Left forelimb (tissue), 1 donor: Measurements from ENCODE around the gene PRKAG2.

Experiments used
- DNase-seq: peaks from one replicate; pipeline ENCODE4 v3.0.0-alpha.2; 2018; ENCODE audit warnings: low spot score

The PRKAG2 gene

DNA sequence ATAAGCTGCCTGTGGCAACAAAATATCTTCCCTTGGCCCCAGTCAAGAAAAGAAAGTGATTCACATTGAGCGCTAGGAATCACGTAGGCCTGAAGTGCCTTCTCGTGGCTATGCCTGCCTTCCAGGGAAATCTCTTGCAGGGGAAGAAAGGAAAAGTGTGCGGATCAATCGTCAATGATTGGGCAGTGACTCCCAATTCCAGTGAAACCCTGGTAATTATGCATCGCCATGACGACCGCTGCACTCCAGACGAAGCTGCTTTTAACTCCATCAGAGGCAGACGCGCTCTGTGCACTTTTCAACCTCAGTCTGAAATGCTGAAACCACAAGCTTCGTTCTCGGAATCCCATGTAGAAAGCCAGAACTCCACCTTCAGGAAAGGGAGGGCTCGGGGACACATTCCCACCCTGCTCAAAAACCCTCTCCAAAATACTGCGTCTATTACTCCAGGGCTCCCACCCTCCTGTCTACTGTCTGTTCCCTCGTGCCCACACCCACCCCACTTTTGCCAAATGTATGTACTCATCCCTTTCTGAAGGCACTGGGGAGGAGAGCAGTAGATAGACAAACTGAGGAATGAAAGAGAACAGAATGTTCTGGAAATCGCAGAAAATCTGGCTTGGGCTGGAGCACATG is 24.2 kb upstream of the PRKAG2 start:
- no peak for DNase-seq

DNA sequence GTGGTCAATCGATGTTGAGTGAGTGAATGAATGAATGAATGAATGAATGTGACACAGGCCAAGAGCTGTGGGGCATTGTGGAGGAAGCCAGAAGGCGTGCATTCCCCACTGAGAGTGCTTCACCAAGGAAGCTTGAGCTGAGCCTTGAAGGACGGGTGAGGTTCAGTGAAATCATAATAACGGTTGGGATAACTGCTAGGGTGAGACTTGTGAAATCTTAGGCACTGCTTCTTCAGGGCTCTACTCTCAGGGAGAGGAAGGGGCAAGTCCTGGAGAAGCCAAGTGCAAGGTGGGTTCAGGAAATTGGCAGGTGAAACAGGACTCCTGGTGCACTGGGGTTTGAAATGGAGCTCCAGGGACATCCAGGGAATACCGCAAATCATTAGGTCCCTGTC is 23.7 kb upstream of the PRKAG2 start:
- DNase-seq: no peak

DNA sequence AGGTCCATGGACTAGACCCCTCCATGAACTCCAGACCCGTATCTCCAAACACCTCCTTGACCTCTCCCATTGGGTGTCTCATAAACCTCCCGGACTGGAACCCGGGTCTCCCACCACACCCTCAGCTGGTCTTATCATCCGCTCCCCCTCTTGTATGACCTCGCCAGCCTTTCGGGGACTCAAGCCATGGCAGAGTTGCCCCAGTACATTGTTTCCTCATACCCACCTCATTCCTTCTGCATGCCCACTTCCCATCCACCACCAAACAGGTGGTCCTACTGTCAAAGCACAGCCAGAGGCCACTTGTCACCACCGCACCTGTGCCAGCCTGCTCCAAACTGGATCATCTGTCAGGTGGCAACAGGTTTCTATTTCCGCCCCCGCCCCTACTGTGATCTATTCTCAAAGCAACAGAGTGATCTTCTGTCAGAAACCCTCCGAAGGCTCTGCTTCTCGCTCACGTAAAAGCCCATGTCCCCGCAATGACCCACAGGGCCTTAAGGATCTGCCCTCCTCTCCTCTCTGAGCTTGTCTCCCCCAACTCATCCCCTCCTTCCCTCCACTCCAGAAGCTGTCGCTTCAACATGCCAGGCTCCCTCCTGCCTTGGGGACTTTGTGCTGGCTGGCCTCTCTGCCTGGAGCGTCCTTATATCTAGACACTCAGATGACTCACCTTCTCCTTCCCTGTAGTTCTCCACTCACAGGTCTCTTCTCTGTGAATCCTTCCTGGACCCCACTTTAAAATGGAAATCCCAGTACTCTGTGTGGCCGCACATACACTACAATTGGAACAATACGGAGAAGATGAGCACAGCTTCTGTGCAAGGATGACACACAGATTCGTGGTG is 22.8 kb upstream of the PRKAG2 start:
- DNase-seq: no peak

DNA sequence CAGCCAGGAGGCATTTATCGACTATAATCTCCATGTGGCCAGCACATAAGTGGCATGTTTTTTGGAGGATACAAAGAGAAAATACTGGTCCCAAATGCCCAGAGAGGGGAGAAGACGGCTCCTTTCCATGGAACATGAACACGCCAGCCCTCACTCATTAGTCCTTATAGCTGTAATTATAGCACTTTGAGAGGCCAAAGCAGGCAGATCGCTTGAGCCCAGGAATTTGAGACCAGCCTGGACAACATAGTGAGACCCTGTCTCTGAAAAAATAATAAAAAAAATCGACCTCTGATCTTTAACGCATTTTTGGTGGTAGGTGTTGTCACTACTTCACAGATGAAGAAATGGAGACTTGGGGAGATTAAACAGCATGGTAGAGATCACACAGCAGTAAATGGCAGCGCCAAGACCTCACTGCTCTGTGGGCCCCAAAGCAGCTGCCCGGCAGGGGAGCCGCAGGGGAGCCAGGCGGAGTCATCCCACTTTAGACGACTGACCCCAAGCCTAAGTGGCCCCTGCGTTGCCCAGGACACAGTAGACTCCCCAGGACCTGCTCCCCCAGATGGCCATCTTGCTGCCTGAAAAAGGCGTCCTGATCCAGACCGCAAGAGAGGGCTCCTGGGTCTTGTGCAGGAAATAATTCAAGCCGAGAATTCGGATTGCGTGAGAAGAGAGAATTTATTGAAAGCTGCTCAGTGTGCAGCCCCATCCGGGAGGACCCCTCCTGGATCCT is 21.2 kb upstream of the PRKAG2 start:
- DNase-seq: no peak

DNA sequence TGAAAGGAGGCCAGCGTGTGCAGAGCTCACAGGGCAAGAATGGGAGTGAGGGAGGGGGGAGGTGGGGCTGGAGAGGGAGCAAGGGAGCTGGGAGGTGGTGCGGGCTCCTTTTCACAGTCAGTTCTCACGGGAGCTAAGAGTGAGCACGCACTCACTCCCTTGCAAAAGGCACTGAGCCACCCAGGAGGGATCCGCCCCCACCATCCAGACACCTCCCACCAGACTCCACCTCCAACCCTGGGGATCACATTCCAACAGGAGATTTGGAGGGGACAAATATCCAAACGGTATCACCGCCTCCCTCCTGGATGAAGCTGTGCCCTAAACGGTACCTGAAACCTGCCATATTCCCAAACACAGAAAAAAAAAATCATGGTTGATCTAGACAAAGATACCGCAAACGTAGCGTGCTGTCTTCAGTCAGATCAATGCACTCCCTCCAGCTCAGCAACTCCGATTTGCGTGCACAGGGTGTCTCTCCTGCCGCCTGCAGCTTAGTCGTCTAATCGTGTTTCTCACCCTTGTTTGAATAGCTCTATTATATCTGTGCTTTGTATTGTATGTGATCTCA is 20.3 kb upstream of the PRKAG2 start:
- no peak for DNase-seq

DNA sequence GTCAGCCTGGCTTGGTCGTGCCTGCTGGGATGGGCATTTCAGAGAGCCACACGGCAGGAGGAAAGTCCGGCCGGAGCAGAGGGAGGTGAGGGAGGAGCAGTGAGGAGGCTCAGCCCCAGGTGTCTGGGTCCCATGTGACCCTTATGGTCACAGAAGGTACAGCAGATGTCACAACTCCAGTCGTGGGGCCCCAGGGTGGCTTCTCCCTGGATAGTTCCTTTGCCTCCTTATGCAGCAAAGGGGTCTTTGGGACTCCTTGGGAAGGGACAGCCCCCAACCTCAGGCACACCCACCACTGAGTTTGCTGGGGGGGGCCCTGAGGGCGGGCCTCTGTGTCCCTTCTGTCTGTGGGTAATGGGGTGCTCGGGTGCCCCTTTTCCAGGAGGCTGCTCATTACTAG is 19.6 kb upstream of the PRKAG2 start:
- DNase-seq: no peak

DNA sequence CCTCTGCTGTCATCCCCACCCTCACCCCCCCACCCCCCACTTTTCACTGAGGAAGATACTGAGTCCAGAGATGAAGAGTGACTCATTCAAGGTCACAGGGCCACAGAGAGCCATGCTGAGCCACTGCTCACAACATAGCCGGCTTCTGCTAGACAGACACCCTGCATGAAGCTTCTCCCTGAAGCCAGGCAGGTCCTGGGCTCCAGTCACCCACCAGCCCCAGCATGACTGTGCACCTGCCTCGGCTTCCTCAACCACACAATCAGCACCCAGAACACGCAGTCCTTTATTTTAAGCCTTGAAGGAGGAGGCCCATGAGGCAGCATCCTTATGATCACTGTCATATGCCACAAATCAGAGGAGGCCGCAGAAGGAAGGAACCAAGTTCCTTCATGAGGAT is 19.2 kb upstream of the PRKAG2 start:
- no peak for DNase-seq

DNA sequence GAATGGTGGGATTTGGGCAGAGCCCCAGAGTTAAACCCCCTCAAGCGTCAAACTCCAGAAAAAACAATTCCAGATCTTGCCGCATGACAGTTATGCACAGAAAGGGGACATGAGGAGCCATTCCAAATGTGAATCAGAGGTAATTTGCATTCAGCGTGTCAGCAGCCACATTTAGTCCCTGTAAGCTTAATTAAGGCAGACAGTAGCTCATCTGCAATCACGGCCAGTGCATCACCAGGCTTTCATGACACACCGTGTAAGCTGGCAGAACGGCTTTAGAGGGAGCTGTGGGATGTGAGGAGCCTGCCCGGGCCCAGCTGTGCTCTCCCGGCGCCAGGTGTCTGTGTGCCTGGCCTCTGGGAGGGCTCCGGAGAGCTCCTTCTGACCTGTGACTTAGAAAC is 18.7 kb upstream of the PRKAG2 start:
- DNase-seq: no peak

DNA sequence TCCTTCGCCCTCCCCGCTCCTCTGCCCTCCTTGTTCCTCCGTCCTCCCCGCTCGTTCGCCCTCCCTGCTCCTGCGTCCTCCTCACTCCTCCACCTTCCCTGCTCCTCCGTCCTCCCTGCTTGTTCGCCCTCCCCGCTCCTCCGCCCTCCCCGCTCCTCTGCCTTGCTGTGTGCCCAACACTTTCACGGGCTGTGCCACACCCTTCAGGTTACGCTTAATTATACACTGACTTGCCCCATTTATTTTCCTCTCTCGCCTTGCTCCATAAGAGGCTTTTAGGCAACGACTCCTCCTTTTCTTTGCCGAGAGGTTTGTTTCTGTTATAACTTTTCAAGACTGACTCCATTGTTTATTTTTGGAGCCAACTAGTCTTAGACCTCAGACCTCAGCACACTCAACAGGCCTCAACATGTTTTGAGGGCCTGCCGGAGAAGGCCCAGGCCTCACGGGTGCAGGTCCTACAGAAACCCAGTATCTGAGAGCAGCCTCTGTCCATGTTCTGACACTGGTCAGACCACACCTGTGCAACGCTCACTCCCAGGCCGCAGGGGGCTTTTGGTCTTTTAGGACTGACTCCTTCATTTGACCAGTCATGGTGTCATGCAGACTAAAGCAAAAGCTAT is 18.2 kb upstream of the PRKAG2 start:
- no peak for DNase-seq

DNA sequence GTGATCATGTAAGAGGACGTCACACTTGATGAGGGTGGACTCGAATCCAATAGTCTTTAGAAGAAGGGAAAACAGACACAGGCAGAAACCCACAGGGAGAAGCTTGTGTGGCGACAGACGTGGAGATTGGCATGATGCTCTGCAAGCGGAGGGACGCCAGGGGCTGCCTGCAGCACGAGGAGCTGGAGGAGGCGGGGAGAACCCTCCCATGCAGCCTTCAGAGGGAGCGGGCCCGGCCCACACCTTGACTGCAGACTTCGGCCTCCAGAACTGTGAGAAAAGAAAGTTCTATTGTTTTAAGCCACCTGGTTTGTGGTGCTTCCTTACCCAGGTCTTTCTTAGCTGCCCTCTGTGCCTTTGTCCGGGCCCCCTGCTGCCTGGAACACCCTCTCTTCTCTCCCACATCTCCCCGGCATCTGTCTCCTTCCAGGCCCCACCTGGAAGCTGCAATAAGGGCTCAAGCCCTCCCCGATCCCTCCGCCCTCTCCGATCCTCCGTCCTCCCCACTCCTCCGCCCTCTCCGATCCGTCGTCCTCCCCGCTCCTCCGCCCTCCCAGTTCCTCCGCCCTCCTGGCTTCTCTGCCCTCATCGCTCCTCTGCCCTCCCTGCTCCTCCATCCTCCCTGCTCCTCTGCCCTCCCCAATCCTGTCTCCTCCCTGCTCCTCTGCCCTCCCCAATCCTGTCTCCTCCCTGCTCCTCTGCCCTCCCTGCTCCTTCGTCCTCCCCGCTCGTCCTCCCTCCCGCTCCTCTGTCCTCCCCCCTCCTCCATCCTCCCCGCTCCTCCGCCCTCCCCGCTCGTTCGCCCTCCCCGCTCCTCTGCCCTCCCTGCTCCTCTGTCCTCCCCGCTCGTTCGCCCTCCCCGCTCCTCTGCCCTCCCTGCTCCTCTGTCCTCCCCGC is 17.4 kb upstream of the PRKAG2 start:
- no peak for DNase-seq

DNA sequence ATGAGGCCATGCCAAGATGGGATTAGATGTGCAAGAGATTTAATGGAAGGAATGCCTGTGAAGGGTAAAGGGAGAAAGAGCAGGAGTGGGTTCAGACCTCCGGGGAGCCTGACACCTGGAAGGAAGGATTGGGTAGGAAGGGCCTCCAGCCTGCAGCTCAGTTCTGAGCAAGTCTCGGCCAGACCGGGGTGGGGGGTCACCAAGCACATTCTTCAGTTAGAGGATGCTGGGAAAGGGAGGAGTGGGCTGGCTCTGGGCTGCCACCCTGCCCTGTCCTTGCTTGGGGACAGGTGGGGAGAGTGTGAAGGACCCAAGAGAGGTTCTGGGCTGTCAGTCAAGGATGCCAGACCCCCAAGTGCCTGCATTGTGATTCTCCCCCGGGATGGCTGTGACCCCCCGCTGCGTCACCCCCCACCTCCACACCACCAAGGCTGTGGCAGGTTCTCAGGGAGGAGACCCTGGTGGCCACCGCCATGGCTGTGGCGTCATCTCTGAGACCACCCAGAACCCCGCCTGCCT is 16.5 kb upstream of the PRKAG2 start:
- DNase-seq: no peak

DNA sequence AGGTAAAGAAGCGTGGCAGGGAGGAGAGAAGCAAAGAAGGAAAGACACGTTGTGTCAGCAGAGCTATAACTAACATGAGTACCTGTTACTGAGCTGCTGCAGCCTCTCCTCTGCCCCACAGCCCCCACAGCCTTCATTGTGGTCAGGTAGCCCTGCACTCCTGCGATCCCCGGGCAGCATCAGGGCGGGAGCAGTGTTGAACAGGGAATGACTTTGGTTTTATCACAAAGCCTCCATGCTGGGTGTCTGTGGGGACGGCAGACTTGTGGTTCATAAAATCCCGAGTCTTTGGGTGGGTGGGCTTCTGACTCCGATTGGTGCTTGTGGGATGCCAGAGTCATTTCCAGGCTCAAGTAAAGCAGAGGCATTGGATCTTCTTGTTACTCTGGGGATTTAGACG is 14.8 kb upstream of the PRKAG2 start:
- no peak for DNase-seq

DNA sequence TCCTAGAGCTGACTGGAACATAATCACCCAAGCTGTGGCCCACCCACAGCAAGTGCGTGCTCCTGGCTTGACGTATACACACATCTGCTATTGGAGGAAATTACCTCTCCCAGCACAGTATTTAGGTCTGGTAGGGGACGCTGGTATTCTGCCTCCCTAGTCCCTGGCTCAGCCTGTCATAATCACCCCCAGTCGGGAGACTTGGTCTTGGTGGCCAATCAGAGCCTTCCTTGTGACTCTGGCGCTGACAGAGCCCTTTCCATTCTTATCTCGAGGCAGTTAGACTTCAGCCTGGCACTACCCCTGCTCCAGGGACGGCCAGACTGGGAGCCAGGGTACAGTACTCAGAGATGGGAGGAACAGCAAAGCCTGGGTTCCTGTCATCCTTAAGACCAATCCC is 14.3 kb upstream of the PRKAG2 start:
- DNase-seq: no peak

DNA sequence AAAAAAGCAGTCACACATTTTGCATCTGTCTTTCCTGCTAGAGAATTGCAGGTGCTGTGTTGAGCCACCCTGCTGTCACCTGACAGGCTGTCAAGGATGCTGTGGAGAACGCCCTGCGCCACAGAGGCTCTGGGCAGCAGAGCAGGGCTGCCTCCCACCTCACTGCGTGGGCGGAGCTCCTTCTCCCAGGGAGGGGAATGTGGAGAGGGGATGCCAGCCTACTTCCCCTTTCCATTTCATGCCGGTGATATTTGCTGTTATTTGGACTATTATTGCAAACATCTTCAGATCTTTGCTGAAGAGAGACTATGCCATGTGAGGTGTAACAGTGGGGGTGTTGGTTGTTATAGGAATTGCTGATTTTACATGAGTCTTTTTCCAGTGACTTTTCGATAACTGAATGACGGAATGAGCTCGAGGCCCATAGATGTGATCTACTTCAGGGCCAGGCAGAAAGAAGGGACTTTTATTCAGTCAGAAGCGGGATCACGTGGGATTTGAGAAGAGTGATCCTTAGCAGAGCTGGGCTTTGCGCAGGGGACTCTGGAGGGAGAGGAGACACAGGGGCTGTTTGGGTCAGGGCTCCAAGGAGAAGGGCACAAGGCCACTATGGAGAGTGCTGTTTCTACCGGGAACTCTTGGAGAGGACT is 13.6 kb upstream of the PRKAG2 start:
- no peak for DNase-seq

DNA sequence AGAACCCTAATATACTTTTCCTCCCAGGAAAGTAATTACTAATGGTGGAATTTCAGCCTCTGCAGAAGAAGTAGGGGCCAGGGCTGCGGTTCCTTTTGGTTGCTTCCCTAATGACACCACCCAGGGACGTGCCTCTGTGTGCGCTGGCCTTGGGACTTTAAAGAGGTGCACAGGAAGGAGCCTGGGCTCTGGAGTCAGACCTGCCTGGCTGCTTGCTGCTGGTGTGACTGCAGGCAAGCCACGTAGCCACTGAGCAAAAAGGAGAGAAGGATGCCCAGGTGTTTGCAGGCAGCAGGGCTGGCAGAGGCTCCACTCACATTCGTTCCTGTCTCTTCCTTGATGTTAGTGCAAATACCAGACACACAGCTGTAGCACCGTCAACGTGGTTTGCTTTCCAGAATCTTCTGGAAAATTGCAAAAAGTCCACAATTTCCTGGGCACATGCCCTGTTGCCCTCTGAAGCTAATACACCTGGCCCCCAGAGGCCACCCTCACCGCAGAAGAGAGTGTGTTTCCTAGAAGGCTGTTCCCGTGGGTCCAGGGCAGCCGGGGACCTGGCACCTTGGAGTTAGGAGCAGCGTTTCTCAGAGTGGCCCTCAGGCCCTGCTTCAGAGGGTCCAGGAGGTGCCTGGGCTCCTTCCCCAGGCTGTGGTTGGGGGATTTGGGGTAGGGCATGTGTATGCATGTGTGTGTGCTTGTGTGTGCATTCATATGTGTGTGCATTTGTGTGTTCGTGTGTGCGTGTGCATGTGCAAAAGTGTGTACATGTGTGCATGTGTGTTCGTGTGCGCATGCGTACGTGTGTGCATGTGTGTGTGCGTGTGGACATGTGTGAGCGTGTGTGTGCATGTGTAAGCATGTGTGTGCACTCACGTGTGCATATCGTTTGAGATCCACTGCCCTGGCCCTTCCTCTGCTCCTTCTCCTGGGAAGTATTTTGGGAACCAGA is 12.8 kb upstream of the PRKAG2 start:
- DNase-seq: no peak

DNA sequence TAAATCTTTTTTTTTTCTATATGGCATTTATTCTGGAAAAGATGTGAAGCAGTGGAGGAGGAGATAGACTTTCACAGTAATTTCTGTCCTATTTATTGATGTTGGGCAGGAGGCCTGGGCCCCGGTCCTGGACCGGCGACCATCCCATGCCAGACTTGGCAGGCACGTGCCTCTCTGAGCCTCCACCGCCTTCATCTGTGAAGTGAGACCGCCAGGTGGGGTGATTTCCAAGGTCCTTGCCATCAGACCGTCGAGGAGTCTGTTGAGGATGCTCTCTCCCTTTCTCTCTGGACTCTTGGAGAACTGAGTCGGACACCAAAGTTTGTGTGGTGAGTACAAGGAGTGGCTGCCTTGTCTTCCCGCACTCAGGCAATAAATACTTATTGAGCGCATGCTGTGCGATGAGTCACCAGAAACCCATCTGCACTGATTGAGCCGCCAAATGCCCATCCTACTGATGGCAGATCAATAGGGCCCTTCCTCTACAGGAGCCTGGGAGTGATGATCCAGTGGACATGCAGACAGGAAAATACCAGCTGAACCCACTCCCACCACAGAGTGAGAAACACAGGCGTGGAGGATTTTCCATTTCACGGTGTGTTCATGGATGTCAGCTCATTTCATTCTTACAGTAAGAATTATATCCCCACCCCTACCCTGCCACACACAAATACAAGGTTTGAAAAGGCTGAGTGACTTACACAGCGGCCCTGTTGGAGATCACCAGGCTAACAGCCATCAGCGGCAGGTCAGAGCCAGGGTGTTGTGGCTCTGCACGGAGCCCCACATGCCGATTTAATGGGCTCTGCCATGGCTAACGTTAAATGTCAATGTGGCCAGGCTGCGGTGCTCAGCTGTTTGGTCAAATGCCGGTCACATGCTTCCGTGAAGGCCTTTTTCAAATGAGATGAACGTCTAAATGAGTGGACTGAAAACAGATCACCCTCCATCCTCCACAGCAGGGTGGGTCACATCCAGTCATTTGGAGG is 11.5 kb upstream of the PRKAG2 start:
- no peak for DNase-seq

DNA sequence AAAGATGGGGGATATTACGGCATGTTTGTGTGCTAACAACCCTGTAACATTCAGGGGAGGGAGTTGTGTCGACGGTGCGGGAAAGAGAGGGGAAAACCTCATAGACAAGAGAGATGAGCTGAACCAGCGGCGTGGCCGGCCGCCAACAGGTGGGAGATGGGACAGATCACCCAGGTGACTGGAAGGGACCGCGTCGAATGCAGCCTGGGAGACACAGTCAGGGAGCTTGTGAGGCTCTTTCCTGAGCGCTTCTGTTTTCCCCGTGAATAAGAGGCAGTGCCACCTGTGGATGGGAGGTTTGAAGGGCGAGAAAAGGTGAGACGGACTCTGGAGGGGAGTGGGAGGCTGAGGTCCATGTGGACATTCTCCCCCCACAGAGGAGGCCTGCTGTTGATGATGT is 9.9 kb upstream of the PRKAG2 start:
- no peak for DNase-seq

DNA sequence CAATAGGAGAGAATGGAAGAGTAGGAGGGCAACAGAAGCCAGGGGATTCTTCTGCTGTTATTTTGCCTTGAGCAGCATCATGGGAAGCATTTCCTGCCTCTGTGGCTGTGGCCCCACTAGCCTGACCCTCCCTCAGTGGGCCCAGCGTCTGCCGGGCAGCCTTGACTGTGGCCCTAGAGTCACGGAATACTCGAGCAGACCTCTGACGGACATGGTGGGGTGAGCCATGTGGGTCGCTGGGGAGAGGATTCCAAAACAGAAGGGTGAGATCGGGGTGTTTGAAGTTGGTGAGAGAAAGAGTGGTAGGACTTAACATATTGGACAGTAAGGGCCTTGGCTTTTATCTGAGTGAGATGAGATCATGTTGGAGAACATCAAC is 8.3 kb upstream of the PRKAG2 start:
- no peak for DNase-seq
